Measurements from ENCODE around the gene RRAS2. TPM values are rescaled to one million over a fixed set of nuclear protein-coding genes. Genes with fewer than 3 reads are reported as not detected.

The RRAS2 gene
- total RNA-seq, 1 experiment from 2014 or later: 164 TPM

GRCh38 chr11:14240951-14241350 lies 118.0 kb downstream of the RRAS2 start (continued):
- no peak for TF ChIP-seq ARID4B (CRISPR knock-in tag; IDR thresholded peaks at IDR 0.05; ENCODE audit: borderline replicate concordance)
- TF ChIP-seq E2F4 (CRISPR knock-in tag; IDR thresholded peaks at IDR 0.05; ENCODE audit: borderline replicate concordance, low read depth): no peak
- TF ChIP-seq CTCF (IDR thresholded peaks at IDR 0.05): no peak
- TF ChIP-seq USF1 (CRISPR knock-in tag; IDR thresholded peaks at IDR 0.05): no peak
- TF ChIP-seq ESRRA (CRISPR knock-in tag; IDR thresholded peaks at IDR 0.05; ENCODE audit: borderline replicate concordance): no peak
- no peak for TF ChIP-seq E2F1 (CRISPR knock-in tag; IDR thresholded peaks at IDR 0.05)
- no peak for TF ChIP-seq NR3C1 (CRISPR knock-in tag; conservative IDR thresholded peaks at IDR 0.05; ENCODE audit: low read depth)
- no peak for TF ChIP-seq ZNF263 (CRISPR knock-in tag; IDR thresholded peaks at IDR 0.05; ENCODE audit: low read depth)
- no peak for TF ChIP-seq CDX4 (CRISPR knock-in tag; IDR thresholded peaks at IDR 0.05; ENCODE audit: borderline replicate concordance)
- no peak for TF ChIP-seq ERG (CRISPR knock-in tag; IDR thresholded peaks at IDR 0.05)

- H3K4me3 Mint-ChIP-seq: no peak overlapping the region
- ATAC-seq (no peak), DNase-seq (ENCODE audit: low spot score) (no peak)
- CTCF ChIA-PET: no interaction called here
- no peaks in the 10 kb centered on the region for H3K27me3 Mint-ChIP-seq (ENCODE audit: low read depth)
- no peak overlapping the region for H3K27ac Mint-ChIP-seq
- H3K36me3 Mint-ChIP-seq: no peaks in the 10 kb centered on the region
- no peaks in the 10 kb centered on the region for H3K9me3 Mint-ChIP-seq
- peaks cover 6% of the 10 kb centered on the region for H3K4me1 Mint-ChIP-seq
- POLR2A ChIA-PET: no interaction called here
- no peak for TF ChIP-seq ERG (CRISPR knock-in tag; IDR thresholded peaks at IDR 0.05)
- TF ChIP-seq ZMAT4 (CRISPR knock-in tag; IDR thresholded peaks at IDR 0.05): no peak
- TF ChIP-seq ZNF416 (CRISPR knock-in tag; IDR thresholded peaks at IDR 0.05): no peak
- no peak for TF ChIP-seq FOXJ3 (CRISPR knock-in tag; IDR thresholded peaks at IDR 0.05; ENCODE audit: borderline replicate concordance)
- TF ChIP-seq JUN (CRISPR knock-in tag; IDR thresholded peaks at IDR 0.05): no peak
- TF ChIP-seq MLX (CRISPR knock-in tag; IDR thresholded peaks at IDR 0.05): no peak
- TF ChIP-seq FOXP1 (CRISPR knock-in tag; IDR thresholded peaks at IDR 0.05; ENCODE audit: borderline replicate concordance): no peak
- no peak for TF ChIP-seq CREM (CRISPR knock-in tag; IDR thresholded peaks at IDR 0.05)
- no peak for TF ChIP-seq GTF2I (CRISPR knock-in tag; conservative IDR thresholded peaks at IDR 0.05)
- TF ChIP-seq ATF2 (CRISPR knock-in tag; IDR thresholded peaks at IDR 0.05; ENCODE audit: borderline replicate concordance, low read depth): no peak
Measured at GRCh38 chr11:14240221-14240620, 118.8 kb downstream of the RRAS2 start.

Measured in WTC11 (cell line).